GM12864 (cell line): ENCODE results near the gene DTD1.

ENCODE experiments used
- DNase-seq: peaks from one replicate; pipeline ENCODE4 v3.0.0-alpha.2; 2011; ENCODE audit warnings: low read depth
- H3K4me3 ChIP-seq: 2 replicates; pipeline ENCODE4 v1.5.1; 2011; ENCODE audit warnings: mild to moderate bottlenecking, low read depth, low read length, control low read depth
- TF ChIP-seq, protein P1 (sequence below): IDR thresholded peaks from 2 replicates; pipeline ENCODE4 v1.5.1; 2011; ENCODE audit warnings: low read depth, mild to moderate bottlenecking, moderate library complexity, low read length, control low read depth, inconsistent platforms; ENCODE audit errors: missing control alignments

Gene DTD1

DNA sequence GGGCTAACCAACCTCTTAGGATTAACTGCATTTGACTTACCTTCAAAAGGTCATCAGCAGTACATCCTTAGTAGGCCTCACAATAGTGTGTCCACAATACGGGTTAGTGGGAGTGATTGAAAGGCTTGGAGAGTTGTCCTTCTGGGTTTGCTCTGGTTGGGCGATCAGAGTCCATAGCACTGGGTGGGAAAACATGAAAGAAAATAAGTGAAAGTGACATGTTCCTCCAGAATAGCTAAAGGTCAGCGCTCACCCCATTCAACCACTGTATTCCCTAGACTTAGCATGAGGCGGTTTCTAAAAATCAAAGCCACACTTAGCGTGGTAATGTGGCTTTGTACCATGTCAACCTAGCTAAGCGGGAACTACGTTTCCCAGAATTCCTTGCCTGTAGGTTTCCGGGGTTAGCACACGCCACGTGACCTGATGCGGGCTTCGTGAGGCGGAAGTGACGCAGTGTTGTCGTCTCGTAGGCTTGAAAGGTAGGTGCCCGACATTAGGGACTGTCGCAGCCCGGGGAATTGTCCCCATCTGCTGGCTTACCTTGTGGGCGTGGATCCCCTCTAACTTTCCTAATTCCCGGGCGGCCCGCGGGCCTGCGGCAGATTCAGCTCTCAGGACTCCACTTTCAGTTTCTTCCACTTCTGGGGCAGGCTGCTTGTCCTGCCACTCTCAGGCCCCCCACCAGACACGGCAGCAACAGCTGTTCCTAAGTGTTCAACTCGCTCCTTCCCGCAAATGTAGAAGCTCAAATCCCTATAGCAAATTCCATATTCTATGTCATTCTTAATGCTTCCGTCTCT is 206.0 kb downstream of the DTD1 start:
- peak; percentile 93 for DNase-seq
- peak overlapping the region; percentile 58 for H3K4me3 ChIP-seq
- TF ChIP-seq, protein P1, sequence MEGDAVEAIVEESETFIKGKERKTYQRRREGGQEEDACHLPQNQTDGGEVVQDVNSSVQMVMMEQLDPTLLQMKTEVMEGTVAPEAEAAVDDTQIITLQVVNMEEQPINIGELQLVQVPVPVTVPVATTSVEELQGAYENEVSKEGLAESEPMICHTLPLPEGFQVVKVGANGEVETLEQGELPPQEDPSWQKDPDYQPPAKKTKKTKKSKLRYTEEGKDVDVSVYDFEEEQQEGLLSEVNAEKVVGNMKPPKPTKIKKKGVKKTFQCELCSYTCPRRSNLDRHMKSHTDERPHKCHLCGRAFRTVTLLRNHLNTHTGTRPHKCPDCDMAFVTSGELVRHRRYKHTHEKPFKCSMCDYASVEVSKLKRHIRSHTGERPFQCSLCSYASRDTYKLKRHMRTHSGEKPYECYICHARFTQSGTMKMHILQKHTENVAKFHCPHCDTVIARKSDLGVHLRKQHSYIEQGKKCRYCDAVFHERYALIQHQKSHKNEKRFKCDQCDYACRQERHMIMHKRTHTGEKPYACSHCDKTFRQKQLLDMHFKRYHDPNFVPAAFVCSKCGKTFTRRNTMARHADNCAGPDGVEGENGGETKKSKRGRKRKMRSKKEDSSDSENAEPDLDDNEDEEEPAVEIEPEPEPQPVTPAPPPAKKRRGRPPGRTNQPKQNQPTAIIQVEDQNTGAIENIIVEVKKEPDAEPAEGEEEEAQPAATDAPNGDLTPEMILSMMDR = peak; percentile 30

DNA sequence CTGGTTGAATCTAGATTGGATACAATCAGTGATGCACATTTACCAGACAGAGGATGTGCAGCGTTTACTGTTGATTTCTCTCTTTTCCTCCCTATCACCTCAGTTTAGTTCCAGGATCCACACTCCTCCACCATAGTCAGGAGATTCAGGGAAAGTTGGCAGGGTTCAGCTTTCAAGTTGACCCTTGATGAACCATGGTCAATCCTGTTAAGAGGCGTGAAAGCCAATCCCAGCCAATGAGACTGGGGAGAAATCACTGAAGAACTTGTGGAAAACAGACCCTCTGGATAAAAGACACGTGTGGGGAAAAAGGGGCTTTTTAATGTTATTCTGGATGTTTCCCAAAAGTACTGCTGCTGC is 206.6 kb downstream of the DTD1 start:
- H3K4me3 ChIP-seq = peak overlapping the region; percentile 58
- DNase-seq = no peak
- TF ChIP-seq, protein P1 = no peak

DNA sequence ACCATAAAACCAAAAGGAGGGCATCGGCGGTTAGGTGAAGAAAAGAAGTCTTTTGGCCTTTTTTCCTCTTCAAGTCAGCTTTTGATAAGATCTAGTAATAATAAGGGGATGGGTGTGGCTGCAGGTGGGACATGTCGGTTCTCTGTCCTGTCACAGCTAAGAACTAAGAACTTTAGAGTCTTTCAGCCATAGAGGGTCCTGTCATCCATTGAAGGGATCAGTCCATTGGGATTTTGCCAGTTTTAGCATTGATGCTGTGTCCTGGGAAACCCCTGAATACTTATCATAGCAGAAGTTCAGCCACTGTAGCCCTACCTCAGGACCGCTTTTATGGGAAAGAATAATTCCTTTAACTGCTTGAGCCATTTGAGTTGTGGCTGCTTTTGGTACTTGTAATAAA is 207.5 kb downstream of the DTD1 start:
- TF ChIP-seq, protein P1 = no peak
- H3K4me3 ChIP-seq = no peak overlapping the region
- no peak for DNase-seq

DNA sequence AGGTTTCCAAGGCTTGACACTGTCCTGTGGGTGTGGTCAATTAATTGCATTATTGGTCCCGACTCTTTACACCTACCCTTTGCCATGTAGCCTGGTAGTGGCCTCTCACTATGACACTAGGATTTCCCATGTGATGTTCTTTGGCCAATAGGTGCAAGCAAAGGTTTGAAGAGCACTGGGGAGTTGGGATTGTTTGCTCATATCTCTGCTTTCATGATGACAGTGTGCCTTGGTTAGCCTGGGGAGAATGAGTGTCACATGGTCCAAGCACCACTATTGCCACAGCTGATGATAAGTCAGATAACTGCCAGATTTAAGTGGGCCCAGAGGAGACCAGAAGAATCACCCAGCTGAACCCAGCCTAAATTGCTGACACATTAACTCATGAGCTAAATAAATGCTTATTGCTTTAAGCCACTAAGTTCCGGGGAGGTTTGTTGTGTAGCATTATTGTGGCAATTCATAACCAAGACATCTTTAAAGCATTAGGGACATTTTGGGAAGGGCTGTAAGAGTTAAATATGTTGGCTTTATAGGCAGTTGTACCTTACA is 208.5 kb downstream of the DTD1 start:
- TF ChIP-seq, protein P1 = no peak
- no peak for DNase-seq
- H3K4me3 ChIP-seq = no peak overlapping the region

DNA sequence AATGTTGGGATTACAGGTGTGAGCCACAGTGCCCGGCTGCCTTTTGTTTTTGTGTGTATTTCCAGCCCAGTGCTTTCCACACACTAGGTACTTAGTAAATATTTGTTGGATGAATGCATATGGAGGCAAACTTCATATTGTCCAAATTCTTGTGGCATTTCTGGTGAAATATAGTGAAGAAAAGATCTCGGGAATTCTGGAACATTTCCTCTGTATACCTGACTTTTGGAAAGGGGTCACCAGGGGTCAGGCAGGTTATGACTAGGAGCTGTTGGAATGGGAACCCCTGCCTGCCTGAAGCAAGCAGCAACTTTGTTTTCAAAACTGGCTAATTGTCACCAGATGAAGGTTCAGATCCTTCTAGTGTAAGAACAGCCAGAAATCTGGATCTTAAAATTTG is 213.7 kb downstream of the DTD1 start:
- H3K4me3 ChIP-seq = no peak overlapping the region
- TF ChIP-seq, protein P1 = no peak
- no peak for DNase-seq

DNA sequence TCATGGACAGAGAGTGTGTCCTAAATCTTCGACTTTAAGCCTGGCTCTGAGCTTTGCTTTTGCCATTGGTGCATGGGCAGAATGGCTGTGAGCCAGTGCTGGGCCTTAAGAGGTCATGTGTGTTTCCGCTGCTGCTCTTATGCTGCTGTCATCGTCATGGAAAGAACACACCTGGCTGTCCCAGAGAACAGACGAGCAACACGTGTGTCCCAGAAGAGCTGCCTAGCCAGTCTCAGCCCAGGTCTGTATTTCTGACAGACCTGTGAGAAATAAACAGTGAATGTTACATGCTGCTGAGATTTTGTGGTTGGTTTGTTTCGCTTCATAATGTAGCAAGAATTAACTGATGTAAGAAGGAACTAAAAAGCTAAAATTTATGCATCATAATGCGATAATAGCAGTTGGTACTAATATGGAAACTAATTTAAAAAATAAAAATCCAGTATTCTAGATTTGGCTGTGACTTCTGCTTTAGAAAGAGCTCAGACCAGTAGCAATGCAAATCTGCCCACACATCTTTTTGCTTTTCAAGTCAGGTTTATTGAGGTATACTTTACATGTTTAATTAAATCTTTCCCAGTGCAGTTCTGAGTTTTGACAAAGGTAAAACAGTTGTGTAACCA is 214.3 kb downstream of the DTD1 start:
- no peak overlapping the region for H3K4me3 ChIP-seq
- TF ChIP-seq, protein P1 = no peak
- peak; percentile 31 for DNase-seq
